GM21423 (cell line): ENCODE data around the gene EIF4G3.
"Not testable (repeated sequence)": the region's sequence is repeated elsewhere in the genome, so short reads cannot be mapped to it uniquely, and the experiment has no call there.

ENCODE experiments used
- ATAC-seq: cut with Tn5 transposase; IDR thresholded peaks from one replicate; pipeline ENCODE4 v1.9.1; 2021; ENCODE audit warnings: mild to moderate bottlenecking, moderate library complexity; ENCODE audit not compliant: unreplicated experiment

Gene EIF4G3

DNA sequence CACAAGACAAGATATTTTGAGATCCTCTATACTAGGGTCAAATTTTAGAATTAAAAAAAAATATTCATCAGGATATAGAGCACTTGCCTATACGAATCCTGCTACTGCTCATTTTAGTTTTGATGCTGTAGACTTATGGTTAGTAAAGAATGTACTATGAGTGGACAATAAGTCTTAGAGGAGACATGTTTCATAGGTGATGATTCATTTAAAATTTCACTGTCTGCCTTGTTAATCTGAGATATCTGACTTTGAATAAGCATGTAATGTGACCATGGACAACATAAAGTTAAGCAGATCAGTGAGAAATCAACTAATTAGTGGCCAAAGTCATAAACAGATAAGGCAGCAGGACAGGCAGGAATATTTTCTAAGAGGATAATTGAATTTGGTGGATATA lies 282.8 kb downstream of the EIF4G3 start:
- no peak for ATAC-seq

DNA sequence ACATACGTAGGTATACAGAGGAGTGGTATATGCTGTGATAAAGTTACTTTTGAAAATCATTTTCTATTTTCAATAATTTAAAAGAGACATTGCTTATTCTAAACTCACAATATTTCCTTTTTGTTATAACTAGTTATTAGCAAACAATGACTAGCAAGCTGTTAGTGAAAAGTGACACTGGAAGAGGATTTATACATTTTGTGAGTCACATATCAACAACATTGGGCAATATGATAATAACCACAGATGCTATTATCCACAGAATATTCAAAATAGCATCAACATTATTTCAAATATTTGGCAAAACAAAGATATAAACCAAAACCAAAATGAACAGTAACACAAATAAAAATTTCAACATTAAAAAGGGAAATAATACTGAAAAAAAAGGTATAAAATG lies 285.6 kb downstream of the EIF4G3 start:
- ATAC-seq: no peak

GRCh38 chr1:20887246-20887645 lies 289.5 kb downstream of the EIF4G3 start:
- ATAC-seq: no peak

DNA sequence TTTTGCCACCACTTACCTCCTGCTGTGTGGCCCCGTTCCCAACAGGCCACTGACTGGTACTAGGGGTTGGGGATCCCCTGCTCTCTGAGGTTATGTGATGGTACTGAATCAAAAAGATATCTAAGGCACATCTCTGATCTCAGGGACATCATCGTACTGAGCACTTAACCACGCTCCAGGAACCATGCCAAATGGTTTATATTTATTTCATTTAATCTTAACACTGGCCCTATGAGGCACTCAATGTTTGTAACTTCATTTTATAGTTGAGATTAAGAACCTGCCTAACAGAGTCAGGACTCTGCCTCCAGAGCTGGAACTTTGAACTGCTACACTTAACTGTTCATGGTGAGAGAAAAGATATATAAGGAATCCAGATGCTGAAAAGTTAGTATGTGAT lies 291.6 kb downstream of the EIF4G3 start:
- no peak for ATAC-seq

DNA sequence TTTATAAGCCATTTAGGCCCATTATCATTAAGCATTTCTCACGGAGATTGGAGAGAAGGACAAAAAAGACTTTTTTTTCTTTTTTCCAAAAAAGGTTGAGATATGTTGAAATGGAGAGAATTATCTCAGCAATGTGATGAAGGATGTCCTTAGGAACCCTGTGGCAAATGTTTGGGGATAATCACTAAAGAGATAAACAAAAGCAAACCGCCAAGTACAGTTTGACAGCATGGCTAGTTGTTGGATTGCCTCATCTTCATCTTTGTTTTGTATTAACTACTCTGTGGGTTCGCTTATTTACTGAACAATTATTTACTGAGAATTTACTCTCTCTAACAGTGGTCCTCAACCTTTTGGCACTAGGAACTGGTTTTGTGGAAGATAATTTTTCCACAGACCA lies 292.2 kb downstream of the EIF4G3 start:
- ATAC-seq: no peak

DNA sequence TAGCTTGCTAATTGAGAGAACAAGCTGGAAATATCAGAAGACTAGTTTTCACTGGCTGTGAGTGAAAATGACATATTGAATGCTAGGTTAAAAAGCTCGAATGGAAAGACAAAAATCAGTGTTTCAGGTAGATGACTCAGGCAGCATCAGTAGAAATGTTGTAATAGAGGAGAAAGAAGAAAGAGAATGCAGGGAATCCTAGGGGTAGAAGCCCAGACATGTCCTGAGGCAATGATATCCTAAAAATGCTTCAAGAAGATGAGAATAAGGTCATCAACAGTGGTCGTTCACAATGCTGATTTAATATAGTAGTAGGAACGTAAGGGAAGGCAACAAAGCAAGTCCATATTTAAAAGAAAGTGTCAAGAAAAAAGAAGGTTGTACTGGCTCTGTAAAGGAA lies 292.9 kb downstream of the EIF4G3 start:
- ATAC-seq: no peak

DNA sequence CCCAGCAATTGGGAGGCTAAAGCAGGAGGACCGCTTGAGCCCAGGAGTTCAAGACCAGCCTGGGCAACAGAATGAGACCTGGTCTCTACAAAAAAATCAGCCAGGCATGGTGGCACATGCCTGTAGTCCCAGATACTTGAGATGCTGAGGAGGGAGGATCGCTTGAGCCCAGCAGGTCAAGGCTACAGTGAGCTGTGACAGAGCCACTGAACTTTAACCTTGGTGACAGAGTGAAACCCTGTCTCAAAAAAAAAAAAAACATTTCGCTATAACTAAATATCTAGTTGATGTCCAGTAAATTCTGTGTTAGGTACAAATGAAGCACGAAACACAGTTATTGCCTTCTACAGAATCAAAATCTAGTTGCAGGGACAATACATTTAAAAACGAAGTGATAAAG lies 293.9 kb downstream of the EIF4G3 start:
- ATAC-seq: no peak

- ATAC-seq: no peak
Measured at GRCh38 chr1:20878799-20879198, 297.9 kb downstream of the EIF4G3 start.

- ATAC-seq: no peak
Measured at GRCh38 chr1:20875198-20875973, 301.3 kb downstream of the EIF4G3 start.

- ATAC-seq: no peak
Measured at GRCh38 chr1:20873311-20873710, 303.4 kb downstream of the EIF4G3 start.

DNA sequence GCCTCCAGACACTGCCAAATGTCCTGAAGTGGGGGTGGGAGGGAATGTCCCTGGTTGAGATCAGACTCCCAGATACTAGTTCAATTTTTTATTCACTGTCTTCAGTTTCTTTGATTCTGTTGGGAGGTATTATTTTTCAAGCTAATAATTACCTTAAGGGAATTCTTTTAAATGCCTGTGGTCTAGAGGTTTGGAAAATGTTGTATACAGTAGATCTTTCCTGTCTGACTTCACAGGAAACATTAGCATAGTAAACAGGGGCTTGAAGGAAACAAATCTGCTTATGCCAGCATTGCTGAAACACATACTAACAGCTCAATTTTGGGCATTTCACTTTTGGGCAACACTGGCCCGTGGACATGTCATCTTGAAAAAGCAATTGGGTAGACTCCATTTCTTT lies 305.3 kb downstream of the EIF4G3 start:
- ATAC-seq: no peak

- ATAC-seq: no peak
Measured at GRCh38 chr1:20870718-20871117, 306.0 kb downstream of the EIF4G3 start.

DNA sequence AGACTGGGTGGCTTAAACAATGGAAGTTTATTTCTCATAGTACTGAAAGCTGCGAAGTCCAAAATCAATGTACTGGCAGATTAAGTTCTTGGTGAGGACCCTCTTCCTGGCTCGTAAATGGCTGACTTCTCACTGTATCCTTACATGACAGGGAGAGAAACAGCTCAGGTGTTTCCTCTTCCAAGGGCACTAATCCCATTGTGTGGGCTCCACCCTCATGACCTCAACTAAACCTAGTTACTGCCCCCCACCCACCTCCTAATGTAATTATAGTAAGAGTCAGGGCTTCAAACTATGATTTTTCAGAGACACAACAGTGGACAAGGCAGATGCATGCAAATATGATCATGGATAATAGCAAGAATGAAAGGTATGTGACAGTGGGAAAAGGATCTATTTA lies 308.4 kb downstream of the EIF4G3 start:
- no peak for ATAC-seq

- no peak for ATAC-seq
Measured at GRCh38 chr1:20867847-20868246, 308.9 kb downstream of the EIF4G3 start.

DNA sequence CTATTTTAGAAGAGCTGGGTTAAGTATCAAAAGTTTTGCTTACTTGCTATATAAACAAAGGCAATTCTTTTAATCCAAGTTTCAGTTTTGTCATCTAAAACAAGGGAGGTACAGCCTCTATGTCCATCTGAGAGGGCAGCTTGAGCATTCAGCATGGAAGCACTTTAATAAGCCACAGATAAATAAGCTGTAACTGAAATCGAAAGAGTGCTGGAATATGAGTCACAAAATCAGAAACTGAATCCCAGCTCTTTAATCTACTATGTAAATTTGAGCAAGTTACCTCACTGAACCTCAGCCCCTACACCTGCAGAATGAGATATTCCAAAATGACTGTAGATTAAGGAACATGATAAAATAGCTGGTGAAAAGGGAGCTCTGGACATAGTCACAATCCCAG lies 309.6 kb downstream of the EIF4G3 start:
- ATAC-seq: no peak

GRCh38 chr1:20865001-20865400 lies 311.7 kb downstream of the EIF4G3 start:
- ATAC-seq: no peak

DNA sequence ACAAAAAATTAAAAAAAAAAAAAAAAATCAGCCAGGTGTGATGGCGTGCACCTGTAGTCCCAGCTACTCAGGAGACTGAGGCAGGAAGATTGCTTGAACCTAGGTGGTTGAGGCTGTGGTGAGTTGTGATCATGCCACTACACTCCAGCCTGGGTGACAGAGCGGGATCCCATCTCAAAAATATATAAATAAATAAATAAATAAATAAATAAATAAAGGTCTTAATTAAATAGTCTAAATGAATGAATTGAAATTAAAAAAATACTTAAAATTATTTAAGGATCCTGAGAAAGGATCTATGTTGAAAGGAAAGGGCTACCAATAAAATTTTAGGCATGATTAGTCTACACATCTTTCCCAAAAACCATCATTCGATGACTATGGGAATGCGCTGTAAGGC lies 322.2 kb downstream of the EIF4G3 start:
- no peak for ATAC-seq

DNA sequence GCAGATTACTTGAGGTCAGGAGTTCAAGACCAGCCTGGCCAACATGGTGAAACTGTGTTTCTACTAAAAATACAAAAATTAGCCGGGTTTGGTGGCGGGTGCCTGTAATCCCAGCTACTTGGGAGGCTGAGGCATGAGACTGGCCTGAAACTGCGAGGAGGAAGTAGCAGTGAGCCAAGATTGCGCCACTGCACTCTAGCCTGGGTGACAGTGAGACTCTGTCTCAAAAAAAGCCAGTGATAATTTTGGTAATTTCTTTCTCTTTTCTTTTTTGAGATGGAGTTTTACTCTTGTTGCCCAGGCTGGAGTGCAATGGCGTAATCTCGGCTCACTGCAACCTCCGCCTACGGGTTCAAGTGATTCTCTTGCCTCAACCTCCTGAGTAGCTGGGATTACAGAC lies 324.9 kb downstream of the EIF4G3 start:
- not testable (repeated sequence) for ATAC-seq

DNA sequence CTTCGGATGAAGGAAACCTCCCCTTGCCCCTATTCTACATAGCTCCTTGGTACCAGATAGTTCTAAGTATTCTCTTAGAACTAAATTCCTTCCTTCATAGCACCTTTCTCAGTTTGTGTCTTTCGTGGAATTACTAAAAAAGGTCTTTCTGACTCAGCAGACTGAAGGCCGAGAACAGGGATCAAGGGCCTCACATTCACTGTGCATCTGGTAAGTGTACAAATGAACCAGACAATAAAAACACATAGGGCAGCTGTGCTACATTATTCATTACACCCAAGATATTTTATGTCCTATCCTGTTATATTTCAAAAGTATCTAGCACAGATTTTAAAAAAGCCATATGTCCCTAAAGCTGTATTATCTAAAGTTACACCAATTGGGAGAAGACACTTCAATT lies 326.7 kb downstream of the EIF4G3 start:
- no peak for ATAC-seq

GRCh38 chr1:20849100-20849499 lies 327.6 kb downstream of the EIF4G3 start:
- ATAC-seq: no peak

GRCh38 chr1:20848162-20848561 lies 328.5 kb downstream of the EIF4G3 start:
- ATAC-seq: no peak

- no peak for ATAC-seq
Measured at GRCh38 chr1:20847611-20848080, 329.1 kb downstream of the EIF4G3 start.
